Stimulated activated CD8-positive, alpha-beta memory T cell treated with anti-CD3 and anti-CD28 coated beads, Interleukin-15, amount 100 ng/mL, for 1 hour (primary cell): ENCODE results near the gene WAPL.
"Not testable (repeated sequence)": the region's sequence is repeated elsewhere in the genome, so short reads cannot be mapped to it uniquely, and the experiment has no call there.

ENCODE experiments used
- DNase-seq: peaks from one replicate; pipeline ENCODE4 v3.0.0-alpha.2; 2020; ENCODE audit warnings: low read depth

The WAPL gene

GRCh38 chr10:86521678-86522509, at the start of gene WAPL:
Gene WAPL (minus strand): TSS chr10:86521792. CDS start chr10:86518069, 3,723 bp downstream.
- peak; percentile 86 for DNase-seq

- DNase-seq: no peak
These were observed 47.7 kb upstream of the WAPL start for GRCh38 chr10:86569335-86569734.

- DNase-seq: not testable (repeated sequence)
These were observed 44.9 kb upstream of the WAPL start for GRCh38 chr10:86566518-86566917.

GRCh38 chr10:86563338-86563737, 41.7 kb upstream of the WAPL start:
- not testable (repeated sequence) for DNase-seq

- DNase-seq: not testable (repeated sequence)
These were observed 37.1 kb upstream of the WAPL start for GRCh38 chr10:86558695-86559094.

- no peak for DNase-seq
These were observed 35.5 kb upstream of the WAPL start for GRCh38 chr10:86556933-86557649.

- DNase-seq: no peak
These were observed 34.9 kb upstream of the WAPL start for GRCh38 chr10:86556532-86556931.

- DNase-seq: no peak
These were observed 32.0 kb upstream of the WAPL start for GRCh38 chr10:86553639-86554038.

- no peak for DNase-seq
These were observed 31.6 kb upstream of the WAPL start for GRCh38 chr10:86553213-86553612.

- no peak for DNase-seq
These were observed 25.7 kb upstream of the WAPL start for GRCh38 chr10:86547296-86547695.

- no peak for DNase-seq
These were observed 23.5 kb upstream of the WAPL start for GRCh38 chr10:86545101-86545500.

GRCh38 chr10:86540016-86540415, 18.4 kb upstream of the WAPL start:
- no peak for DNase-seq

GRCh38 chr10:86538547-86538946, 17.0 kb upstream of the WAPL start:
- DNase-seq: no peak

GRCh38 chr10:86538040-86538439, 16.4 kb upstream of the WAPL start:
- DNase-seq: not testable (repeated sequence)

GRCh38 chr10:86536294-86536861, 14.8 kb upstream of the WAPL start:
- DNase-seq: no peak

- no peak for DNase-seq
These were observed 13.7 kb upstream of the WAPL start for GRCh38 chr10:86535132-86535882.

- no peak for DNase-seq
These were observed 11.7 kb upstream of the WAPL start for GRCh38 chr10:86533328-86533727.

- not testable (repeated sequence) for DNase-seq
These were observed 7.1 kb upstream of the WAPL start for GRCh38 chr10:86528736-86529135.

- DNase-seq: no peak
These were observed 5.0 kb upstream of the WAPL start for GRCh38 chr10:86526606-86527005.

GRCh38 chr10:86525713-86526112, 4.1 kb upstream of the WAPL start:
- not testable (repeated sequence) for DNase-seq

- no peak for DNase-seq
These were observed 2.8 kb upstream of the WAPL start for GRCh38 chr10:86524225-86524962.
